GM06990 (cell line): ENCODE data around the gene NKX6-2.

Experiments
- DNase-seq: peaks from one replicate; pipeline ENCODE4 v3.0.0-alpha.2; 2011; ENCODE audit not compliant: insufficient read length; ENCODE audit errors: extremely low read depth
- H3K27me3 ChIP-seq: replicated peaks from 2 replicates; pipeline ENCODE4 v1.6.0; 2011; ENCODE audit warnings: low read length; ENCODE audit not compliant: control insufficient read depth, insufficient read depth
- H3K36me3 ChIP-seq: 2 replicates; pipeline ENCODE4 v1.5.1; 2011; ENCODE audit warnings: low read length; ENCODE audit not compliant: control insufficient read depth, insufficient read depth
- H3K4me3 ChIP-seq: replicated peaks from 2 replicates; pipeline ENCODE4 v1.5.1; 2011; ENCODE audit warnings: low read depth, mild to moderate bottlenecking, control low read depth, low read length
- CTCF ChIP-seq: IDR thresholded peaks from 2 replicates; pipeline ENCODE4 v1.5.1; 2011; ENCODE audit warnings: low read length, control low read depth, mild to moderate bottlenecking, inconsistent platforms; ENCODE audit not compliant: insufficient read depth, poor library complexity, severe bottlenecking

Gene NKX6-2

GRCh38 chr10:132735341-132735775 lies 50.6 kb downstream of the NKX6-2 start:
- no peak for TF ChIP-seq CTCF
- Histone ChIP-seq H3K36me3 (no peaks in the 10 kb centered on the region), H3K4me3 (no peak overlapping the region), H3K27me3 (no peaks in the 10 kb centered on the region)
- no peak for DNase-seq

- H3K4me3 ChIP-seq: no peak overlapping the region
- H3K27me3 ChIP-seq: no peaks in the 10 kb centered on the region
- DNase-seq: no peak
- no peak for TF ChIP-seq CTCF
- no peaks in the 10 kb centered on the region for H3K36me3 ChIP-seq
These were observed 52.0 kb downstream of the NKX6-2 start for GRCh38 chr10:132733926-132734325.
